HepG2 (cell line): Measurements from ENCODE around the gene TTLL12. TPM values are rescaled to one million over a fixed set of nuclear protein-coding genes. Genes with fewer than 3 reads are reported as not detected.

Source experiments
- AFF4 ChIP-seq: sonication (generic); formaldehyde crosslinking; IDR thresholded peaks from 2 replicates; pipeline ENCODE4 v1.4.0; 2020; ENCODE audit warnings: missing genetic modification reagents
- CBFB ChIP-seq: sonication (generic); formaldehyde crosslinking; IDR thresholded peaks from 2 replicates; pipeline ENCODE4 v1.4.0; 2020; ENCODE audit warnings: missing genetic modification reagents
- SATB2 ChIP-seq: sonication (generic); formaldehyde crosslinking; IDR thresholded peaks from 2 replicates; pipeline ENCODE4 v1.5.0; 2020; ENCODE audit warnings: missing genetic modification reagents
- ZNF407 ChIP-seq: sonication (generic); formaldehyde crosslinking; IDR thresholded peaks from one replicate; pipeline ENCODE4 v1.5.1; 2020; ENCODE audit warnings: mild to moderate bottlenecking, missing genetic modification reagents; ENCODE audit errors: not compliant biosample characterization
- polyA plus RNA-seq, 8 experiments: library from polyadenylated mRNA; depleted of rRNA in 3 of 8; stranded (reverse) in 7 of 8; unstranded in 1 of 8; fragments of >200 nt; fragmentation: Illumina TruSeq in 4 of 8; extraction: Trizol in 4 of 8; gene quantifications; 2 replicates each; pipeline versions ENCODE4 v1.2.1 to v1.2.3, GENCODE V29; 2011 to 2016; ENCODE audit warnings: low read depth in 4 of 8, missing spikeins in 1 of 8, mixed read lengths in 1 of 8; ENCODE audit not compliant: insufficient read depth in 1 of 8
- total RNA-seq, 5 experiments: library from RNA; depleted of rRNA; stranded (reverse); fragments of >200 nt; fragmentation: Illumina TruSeq; extraction: Trizol; gene quantifications; 2 replicates each; pipeline ENCODE4 v1.2.3, GENCODE V29; 2016; ENCODE audit warnings: low read depth in 1 of 5

The TTLL12 gene
- total and polyA plus RNA-seq, 2 of the 13 experiments (the other 11 are each of a cell fraction or from before 2014, with no cell fraction given) = 11.9 to 38.1 TPM

GRCh38 chr22:43183496-43184277 lies 3.2 kb downstream of the TTLL12 start (continued):
- TF ChIP-seq ZNF407 (CRISPR knock-in tag) (no peak), AFF4 (CRISPR knock-in tag) (0 out of 2 replicates have a peak, but pooled peaks have one; percentile 64), SATB2 (CRISPR knock-in tag) (no peak), CBFB (CRISPR knock-in tag) (no peak)
